Measurements from ENCODE around the gene WSB1. TPM values are rescaled to one million over a fixed set of nuclear protein-coding genes. Genes with fewer than 3 reads are reported as not detected.
"Not testable (repeated sequence)": the region's sequence is repeated elsewhere in the genome, so short reads cannot be mapped to it uniquely, and the experiment has no call there.

WSB1 gene
- total and polyA plus RNA-seq, 2 experiments from 2014 or later, result 101 to 108 TPM

- no peak for TF ChIP-seq ZNF462 (CRISPR knock-in tag; IDR thresholded peaks at IDR 0.05)
- no peak for TF ChIP-seq NANOG (IDR thresholded peaks at IDR 0.05; ENCODE audit: borderline replicate concordance)
- no peak for TF ChIP-seq POLR2AphosphoS5 (IDR thresholded peaks at IDR 0.05; ENCODE audit: low read depth)
- TF ChIP-seq STAT1 (IDR thresholded peaks at IDR 0.05; ENCODE audit: unreplicated experiment), result no peak
Measured at GRCh38 chr17:27269974-27270373, 23.9 kb upstream of the WSB1 start (continued).

GRCh38 chr17:27276653-27277156 lies 17.2 kb upstream of the WSB1 start:
- H3K9me2 ChIP-seq (ENCODE audit: insufficient read depth), result no peaks in the 10 kb centered on the region
- Mint-ChIP-seq H3K27me3 (ENCODE audit: insufficient read depth, low read depth, poor library complexity) (peaks cover 3% of the 10 kb centered on the region), H3K27ac (peak overlapping the region; percentile 99)

GRCh38 chr17:27279132-27279531 lies 14.8 kb upstream of the WSB1 start:
- H3K9me2 ChIP-seq (ENCODE audit: insufficient read depth); H3K4me1 Mint-ChIP-seq; H3K27me3 ChIP-seq (ENCODE audit: insufficient read depth); H3K4me3 Mint-ChIP-seq; H3K4me1 ChIP-seq (ENCODE audit: insufficient read depth); H3K27ac Mint-ChIP-seq; DNase-seq (ENCODE audit: low spot score); H3K27ac ChIP-seq (ENCODE audit: low read depth); H3K36me3 ChIP-seq (ENCODE audit: insufficient read depth); H3K36me3 Mint-ChIP-seq (ENCODE audit: low read depth); H3K79me2 ChIP-seq (replicated peaks; ENCODE audit: insufficient read depth); H3F3A ChIP-seq (replicated peaks; ENCODE audit: low read depth); H4K20me1 ChIP-seq (replicated peaks; ENCODE audit: insufficient read depth); H3K4me3 ChIP-seq; H3K4me2 ChIP-seq; ATAC-seq; H2AFZ ChIP-seq; H3K27me3 Mint-ChIP-seq (ENCODE audit: insufficient read depth, low read depth, poor library complexity); H3K9me3 Mint-ChIP-seq: not testable (repeated sequence)

More at GRCh38 chr17:27276653-27277156, 17.2 kb upstream of the WSB1 start:
- no peaks in the 10 kb centered on the region for H3K36me3 ChIP-seq (ENCODE audit: insufficient read depth)
- H3K4me1 ChIP-seq (ENCODE audit: insufficient read depth), result peaks cover 7% of the 10 kb centered on the region; the same call in 1 of the 2 replicates
- Mint-ChIP-seq H3K4me3 (peak overlapping the region; percentile 65), H3K9me3 (no peaks in the 10 kb centered on the region), H3K36me3 (ENCODE audit: low read depth) (no peaks in the 10 kb centered on the region), H3K4me1 (peaks cover 6% of the 10 kb centered on the region; the same call in 2 of the 3 replicates)
- peak overlapping the region; percentile 97 for H3K27ac ChIP-seq (ENCODE audit: low read depth)
- H2AFZ ChIP-seq, result peak overlapping the region; percentile 33; the same call in 1 of the 2 replicates
- TF ChIP-seq POLR2AphosphoS5 (IDR thresholded peaks at IDR 0.05; ENCODE audit: low read depth) (peak; percentile 43; the same call in 1 of the 2 replicates), EZH2phosphoT487 (IDR thresholded peaks at IDR 0.05; ENCODE audit: unreplicated experiment) (no peak), STAT1 (IDR thresholded peaks at IDR 0.05; ENCODE audit: unreplicated experiment) (no peak), ETS1 (IDR thresholded peaks at IDR 0.05) (peak; percentile 77), CREB1 (CRISPR knock-in tag; IDR thresholded peaks at IDR 0.05; ENCODE audit: low read depth) (0 out of 2 replicates have a peak, but pooled peaks have one; percentile 26), JUNB (IDR thresholded peaks at IDR 0.05; ENCODE audit: unreplicated experiment) (no peak)
- H3K4me3 ChIP-seq, result peak overlapping the region; percentile 44
- ATAC-seq (peak; percentile 98), DNase-seq (ENCODE audit: low spot score) (peak; percentile 95)
- H3K27me3 ChIP-seq (ENCODE audit: insufficient read depth), result no peaks in the 10 kb centered on the region
- peak overlapping the region; percentile 70 for H3K4me2 ChIP-seq
- no peaks in the 10 kb centered on the region for H4K20me1 ChIP-seq (replicated peaks; ENCODE audit: insufficient read depth)
- no peaks in the 10 kb centered on the region for H3K79me2 ChIP-seq (replicated peaks; ENCODE audit: insufficient read depth)
- no peaks in the 10 kb centered on the region for H3F3A ChIP-seq (replicated peaks; ENCODE audit: low read depth)

Data from GM23338 (cell line).